Amniotic stem cell (primary cell): ENCODE measurements around the gene DTX1.
A peak's percentile ranks its signal among the peaks of the same experiment; 100 is the strongest.

Experiments used
- DNase-seq: peaks from one replicate; lab custom pipeline; 2025; lab: John Stamatoyannopoulos, UW

Gene DTX1

DNA sequence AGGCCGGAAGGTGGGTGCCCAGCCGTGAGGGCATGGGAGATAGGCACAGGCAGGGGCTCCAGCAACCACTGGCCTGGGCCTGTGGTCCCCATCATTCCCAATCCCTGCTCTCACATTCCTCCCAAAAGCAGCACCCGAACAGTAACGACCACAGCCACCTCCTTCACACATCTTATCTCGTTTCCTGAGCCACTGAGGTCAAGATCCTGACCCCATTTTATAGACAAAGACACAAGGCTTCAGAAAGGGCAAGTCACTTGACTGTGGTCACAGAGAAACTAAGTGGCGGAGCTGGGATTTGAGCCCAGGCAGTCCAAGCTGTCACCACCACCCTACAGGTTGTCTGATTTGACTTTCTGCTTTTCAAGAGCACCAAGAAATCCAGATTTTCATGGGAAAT, 38.9 kb downstream of the DTX1 start:
- DNase-seq = no peak

GRCh38 chr12:113096675-113097461, 40.3 kb downstream of the DTX1 start:
- DNase-seq = no peak

DNA sequence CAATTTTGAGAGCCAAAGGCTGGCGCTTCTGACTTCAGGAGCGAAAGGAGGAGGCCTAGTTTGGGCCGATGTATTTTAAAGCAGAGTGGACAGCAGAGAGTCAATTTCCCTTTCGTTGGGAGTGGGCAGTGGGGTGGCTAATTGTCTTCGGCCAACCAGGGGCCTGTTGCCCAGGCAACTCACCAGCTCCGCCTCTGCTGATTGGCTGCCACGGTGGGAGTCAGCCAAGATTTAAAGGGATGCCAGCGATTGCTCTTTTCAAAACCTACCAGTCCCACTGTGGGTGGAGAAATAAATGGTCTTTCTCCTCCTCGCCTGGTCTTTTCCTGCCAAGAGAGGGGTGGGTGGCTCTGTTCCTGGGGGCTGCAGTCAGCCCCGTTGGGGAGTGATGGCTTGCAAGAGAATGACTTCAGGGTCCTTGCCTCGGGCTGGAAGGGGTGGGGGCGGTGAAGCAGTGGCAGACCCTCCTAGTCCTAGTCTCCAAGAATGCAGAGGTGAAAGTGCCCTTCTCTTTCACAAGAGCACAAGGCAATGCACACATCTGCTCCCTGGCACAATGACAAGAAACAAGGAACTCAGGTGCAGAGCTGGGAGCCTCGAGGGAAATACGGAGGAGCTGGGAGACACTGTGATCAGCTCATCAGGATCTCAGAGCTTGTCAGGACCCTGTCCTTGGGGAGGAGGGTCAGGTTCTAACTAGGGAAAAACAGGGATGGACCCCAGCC, 41.3 kb downstream of the DTX1 start:
- no peak for DNase-seq

DNA sequence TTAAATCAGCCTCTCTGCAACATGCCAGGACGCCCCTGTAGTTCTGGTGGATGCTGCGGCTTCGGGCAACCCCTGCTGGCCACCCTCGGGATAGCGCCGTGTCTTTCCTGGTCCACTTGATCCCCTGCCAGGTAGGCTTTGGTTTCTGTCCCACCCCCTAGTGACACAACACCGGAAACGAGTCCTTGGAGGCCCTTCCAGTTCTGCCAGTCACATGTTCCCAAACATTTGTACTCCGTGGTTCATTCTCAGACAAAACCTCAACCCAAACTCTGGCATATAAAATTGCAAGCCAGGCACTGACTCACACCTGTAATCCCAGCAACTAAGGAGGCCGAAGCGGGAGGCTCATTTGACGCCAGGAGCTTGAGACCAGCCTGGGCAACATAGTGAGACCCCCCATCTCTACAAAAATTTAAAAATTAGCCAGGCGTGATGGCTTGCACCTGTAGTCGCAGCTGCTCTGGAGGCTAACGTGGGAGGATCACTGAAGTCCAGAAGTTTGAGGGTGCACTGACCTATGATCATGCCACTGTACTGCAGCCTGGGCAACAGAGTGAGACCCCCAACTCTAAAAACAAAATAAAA, 42.0 kb downstream of the DTX1 start:
- DNase-seq = peak; percentile 37

DNA sequence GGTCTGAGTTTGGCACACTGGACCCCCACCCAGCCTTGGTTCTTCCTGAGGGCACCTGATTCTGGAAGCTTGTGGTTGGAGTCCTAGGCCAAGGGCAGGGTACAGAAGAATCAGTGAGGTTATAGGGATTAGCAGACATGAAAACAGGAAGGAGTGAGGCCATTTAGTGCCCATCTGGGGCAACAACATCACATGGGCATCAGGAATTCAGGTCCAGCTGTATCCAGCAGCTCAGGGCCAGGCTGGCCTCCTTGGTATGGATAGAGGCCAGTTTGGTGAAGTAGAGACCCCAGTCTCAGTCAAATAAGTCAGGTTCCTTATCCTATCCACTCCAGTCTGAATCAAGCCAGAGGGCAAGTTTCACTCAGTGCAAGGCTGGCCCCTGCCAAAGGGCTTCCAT, 42.8 kb downstream of the DTX1 start:
- DNase-seq = no peak

DNA sequence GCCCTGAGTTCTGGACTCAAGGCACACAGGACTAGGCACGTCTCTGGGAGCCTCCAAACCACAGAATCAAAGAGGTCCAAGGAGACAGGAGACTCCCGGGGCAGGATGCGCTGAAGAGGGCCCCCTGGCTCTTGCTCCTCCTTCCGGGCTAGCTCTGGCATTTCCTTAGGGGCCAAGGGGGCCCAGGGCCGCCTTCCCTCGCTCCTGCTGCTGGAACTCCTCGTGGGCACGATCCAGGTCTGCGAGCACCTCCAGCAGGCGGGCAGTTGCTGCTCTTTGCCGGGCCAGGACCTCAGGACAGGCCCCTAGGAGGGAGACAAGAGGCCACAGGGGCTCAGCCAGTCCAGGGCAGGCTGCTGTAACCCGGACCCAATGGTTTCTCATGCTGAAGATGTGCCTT, 43.2 kb downstream of the DTX1 start:
- no peak for DNase-seq

DNA sequence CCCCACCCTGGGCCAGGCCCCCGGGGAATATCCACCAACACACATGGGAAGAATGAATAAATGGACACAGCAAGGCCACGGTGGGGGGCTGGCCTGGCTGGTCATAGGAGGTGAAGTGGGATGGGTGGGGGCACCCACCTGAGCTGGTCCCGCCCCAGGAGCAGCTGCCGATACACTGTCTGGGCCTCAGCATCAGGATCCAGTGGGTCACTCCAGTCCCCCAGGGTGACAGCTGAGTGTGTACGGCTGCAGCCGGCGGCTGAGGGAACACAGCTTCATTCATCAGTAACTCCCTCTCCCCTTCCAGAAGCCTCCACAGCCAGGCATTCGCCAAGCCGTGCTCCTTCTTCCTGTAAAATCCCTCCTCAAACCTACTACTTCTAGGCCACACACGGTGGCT, 45.2 kb downstream of the DTX1 start:
- DNase-seq = no peak

DNA sequence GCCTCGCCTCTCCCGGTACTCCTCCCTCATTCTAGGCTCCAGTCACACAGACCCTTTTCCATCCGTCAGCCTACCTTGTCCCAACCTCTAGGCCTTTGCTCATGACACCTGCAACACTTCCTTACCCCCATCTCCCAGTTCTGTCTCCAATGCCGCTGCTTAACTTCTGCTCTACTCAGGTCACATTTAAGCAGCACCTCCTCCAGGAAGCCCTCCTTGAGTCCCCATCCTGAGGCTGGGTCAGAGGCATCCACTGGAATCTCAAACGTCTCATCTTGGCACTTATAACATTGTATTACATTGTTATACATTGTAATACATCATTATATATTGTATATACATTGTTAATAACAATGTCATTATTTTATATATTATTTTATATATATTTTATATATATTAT, 46.3 kb downstream of the DTX1 start:
- no peak for DNase-seq

DNA sequence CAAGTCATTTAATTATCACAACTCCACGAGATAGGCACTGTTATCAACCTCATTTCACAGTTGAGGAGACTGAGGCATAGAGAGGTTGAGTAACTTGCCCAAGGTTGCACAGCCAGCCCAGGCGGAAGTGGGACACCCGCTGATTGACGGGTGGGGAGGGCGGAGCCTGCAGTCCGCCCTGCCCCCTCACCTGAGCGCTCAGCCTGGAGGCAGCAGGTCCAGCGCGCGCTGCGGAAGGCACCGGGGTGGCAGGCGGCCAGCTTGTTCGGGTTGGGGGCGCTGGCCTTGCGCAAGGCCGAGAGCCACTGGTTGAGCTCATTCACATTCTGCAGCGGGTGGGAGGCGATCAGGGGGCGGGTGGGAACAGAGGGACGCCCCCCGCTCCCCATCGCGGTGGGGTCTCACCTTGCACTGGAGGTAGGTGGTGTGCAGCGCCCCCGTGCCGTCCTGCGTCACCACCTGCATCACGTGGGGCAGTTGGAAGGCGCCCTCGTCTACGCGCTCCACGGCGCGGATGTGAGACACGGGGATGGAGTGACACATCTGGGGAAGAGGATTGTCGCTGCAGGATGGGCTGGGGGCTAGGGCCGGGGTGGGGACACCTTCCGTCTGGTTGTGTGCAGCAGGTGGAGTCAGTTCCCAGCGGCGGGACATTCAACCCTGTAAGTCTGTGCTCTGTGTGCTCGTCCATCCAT, 47.4 kb downstream of the DTX1 start:
- no peak for DNase-seq

GRCh38 chr12:113104953-113105510, 48.5 kb downstream of the DTX1 start:
- no peak for DNase-seq

DNA sequence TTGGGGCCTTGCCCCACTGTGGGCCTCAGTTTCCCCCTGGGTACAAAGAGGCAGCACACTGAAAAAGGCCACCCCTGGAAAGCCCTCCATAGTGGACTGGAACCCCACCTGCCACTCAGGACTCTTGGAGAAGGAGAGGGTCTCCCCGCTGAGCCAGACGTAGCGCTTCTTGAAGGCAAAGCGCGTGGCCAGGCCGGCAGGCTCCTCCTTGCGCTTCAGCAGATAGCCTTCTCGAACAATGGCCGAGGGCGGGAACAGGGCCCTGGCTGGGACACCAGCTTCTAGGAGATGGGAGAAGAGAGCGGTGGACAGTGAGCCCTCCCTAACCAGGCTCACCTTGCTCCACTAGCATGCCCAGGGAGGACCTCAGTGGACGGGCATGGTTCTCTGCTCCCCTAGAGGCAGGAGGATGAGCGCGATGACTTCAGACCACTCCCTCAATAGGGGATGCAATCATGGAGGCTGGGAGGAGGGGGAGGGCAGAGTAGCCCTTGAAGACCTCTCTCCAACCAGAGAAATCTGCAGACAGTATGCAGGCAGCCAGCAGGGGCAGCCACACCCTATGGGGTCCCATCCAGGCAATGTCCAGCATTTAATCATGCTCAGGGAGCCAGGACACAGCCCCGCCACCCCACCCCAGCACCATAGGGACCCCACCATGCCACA, 49.2 kb downstream of the DTX1 start:
- no peak for DNase-seq

DNA sequence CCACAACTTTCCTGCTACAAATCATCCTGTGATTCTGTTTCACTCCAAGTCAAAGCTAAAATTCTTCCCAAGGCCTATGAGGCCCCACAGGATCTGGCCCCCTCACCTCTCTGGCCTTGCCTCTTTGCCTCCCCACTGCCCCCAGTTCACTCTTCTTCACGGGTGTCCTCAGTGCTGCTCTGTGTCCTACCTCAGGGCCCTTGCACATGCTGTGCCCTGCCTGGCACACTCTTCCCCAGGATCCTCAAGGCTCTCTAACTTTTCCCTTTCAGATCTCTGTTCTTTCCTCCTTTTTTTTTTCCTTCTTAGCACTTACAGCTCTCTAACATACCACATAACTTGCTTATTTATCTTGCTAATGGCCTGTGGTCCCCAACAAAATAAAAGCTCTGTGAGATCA, 49.8 kb downstream of the DTX1 start:
- no peak for DNase-seq

DNA sequence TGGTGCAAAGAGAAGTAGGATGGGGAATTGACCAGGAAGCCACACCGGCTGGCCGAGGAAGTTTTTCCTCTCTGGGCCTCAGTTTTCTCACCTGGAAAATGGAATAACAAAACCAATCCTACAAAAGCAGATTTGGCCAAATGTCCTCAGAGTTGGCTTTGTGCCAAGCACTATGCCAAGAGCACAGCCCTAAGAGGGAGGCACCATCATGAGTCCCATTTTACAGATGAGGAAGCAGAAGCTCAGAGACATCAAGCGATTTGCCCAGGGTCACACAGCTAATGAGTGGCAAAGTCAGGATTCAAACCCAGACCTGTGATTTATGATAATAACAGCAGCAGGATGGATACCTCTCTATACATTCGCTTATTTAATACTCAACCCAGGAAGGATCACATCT, 51.8 kb downstream of the DTX1 start:
- no peak for DNase-seq

DNA sequence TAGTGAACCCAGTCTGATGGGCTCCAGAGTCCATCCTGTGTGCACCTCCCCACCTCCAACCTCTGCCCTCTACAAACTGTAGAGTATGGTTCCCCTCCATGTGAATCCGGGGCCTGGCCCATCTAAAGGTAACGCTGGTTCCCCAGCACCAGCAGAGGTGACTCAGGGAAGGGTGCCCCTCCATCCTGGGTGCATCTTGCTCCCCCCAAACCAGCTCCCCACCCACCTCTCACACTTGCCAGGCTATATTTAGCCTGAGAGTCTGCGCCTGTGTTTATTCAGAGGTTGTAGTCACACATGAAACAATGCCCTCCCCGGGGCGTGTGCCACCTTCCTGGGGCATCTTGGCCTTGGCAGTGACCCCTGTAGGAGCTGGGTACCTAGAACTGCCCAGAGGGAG, 52.8 kb downstream of the DTX1 start:
- no peak for DNase-seq

GRCh38 chr12:113109872-113110599, 53.5 kb downstream of the DTX1 start:
- DNase-seq = no peak

GRCh38 chr12:113111247-113111646, 54.7 kb downstream of the DTX1 start:
- DNase-seq = no peak

GRCh38 chr12:113112043-113112899, 55.7 kb downstream of the DTX1 start:
- DNase-seq = no peak

GRCh38 chr12:113113397-113113796, 56.9 kb downstream of the DTX1 start:
- no peak for DNase-seq

DNA sequence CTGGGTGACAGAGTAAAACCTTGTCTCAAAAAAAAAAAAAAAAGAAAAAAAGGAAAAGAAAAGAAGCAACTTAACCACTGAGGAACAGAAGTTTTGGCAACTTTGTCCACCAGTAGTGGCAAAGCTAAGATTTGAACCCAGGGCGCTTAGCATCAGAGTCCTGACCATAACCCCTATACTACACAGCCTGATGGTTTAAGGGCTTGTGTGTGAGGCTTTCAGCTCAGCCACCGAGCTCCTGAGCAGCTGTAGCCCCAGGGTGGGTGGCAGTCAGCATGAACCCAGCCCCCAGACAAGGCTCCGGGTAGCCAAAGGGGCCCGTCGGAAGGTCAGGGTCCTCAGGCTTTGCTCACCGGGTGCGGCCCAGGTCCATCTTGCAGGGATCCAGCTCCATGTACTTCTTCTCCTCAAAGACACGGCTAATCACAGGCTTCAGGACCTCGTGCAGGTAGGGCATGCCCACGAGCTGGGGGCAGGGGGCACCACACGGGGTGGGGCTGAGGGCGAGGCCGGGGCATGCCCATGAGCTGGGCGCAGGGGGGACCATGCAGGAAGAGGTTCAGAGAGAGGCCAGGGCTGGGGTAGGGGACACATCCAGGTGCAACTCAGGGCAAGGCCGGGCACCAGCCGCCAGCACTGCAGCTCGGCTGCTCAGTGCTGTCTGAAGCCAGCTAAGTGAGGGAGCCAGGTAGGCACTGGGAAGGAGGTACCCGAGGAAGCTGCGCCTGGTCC, 58.1 kb downstream of the DTX1 start:
- no peak for DNase-seq
